Epithelial cell of esophagus (primary cell): ENCODE results near the gene CHRND.

ENCODE experiments used
- DNase-seq: peaks from one replicate; pipeline ENCODE4 v3.0.0; 2010; ENCODE audit warnings: low read depth
- H3K4me3 ChIP-seq: 2 replicates; pipeline ENCODE4 v1.5.1; 2011; ENCODE audit warnings: mild to moderate bottlenecking, low read length, control low read depth
- CTCF ChIP-seq: IDR thresholded peaks from 2 replicates; pipeline ENCODE4 v1.5.1; 2011; ENCODE audit warnings: low read depth, mild to moderate bottlenecking, low read length, control low read depth, inconsistent platforms; ENCODE audit not compliant: insufficient read depth; ENCODE audit errors: missing control alignments

Gene CHRND

GRCh38 chr2:232501331-232501771, 24.6 kb upstream of the CHRND start:
- H3K4me3 ChIP-seq: no peak overlapping the region
- TF ChIP-seq CTCF: no peak
- no peak for DNase-seq

GRCh38 chr2:232501794-232502390, 24.1 kb upstream of the CHRND start:
- no peak for TF ChIP-seq CTCF
- no peak for DNase-seq
- H3K4me3 ChIP-seq: no peak overlapping the region

GRCh38 chr2:232502511-232502910, 23.4 kb upstream of the CHRND start:
- no peak for TF ChIP-seq CTCF
- no peak for DNase-seq
- no peak overlapping the region for H3K4me3 ChIP-seq

GRCh38 chr2:232502911-232503808, 22.8 kb upstream of the CHRND start:
- TF ChIP-seq CTCF: no peak
- DNase-seq: peak; percentile 29
- no peak overlapping the region for H3K4me3 ChIP-seq

- H3K4me3 ChIP-seq: no peak overlapping the region
- no peak for TF ChIP-seq CTCF
- DNase-seq: no peak
Measured at GRCh38 chr2:232503809-232504323, 22.1 kb upstream of the CHRND start.

- DNase-seq: no peak
- TF ChIP-seq CTCF: no peak
- H3K4me3 ChIP-seq: no peak overlapping the region
Measured at GRCh38 chr2:232504438-232504837, 21.5 kb upstream of the CHRND start.
